Measurements from ENCODE around the gene OLFM2. TPM values are rescaled to one million over a fixed set of nuclear protein-coding genes. Genes with fewer than 3 reads are reported as not detected.
"Not testable (repeated sequence)": the region's sequence is repeated elsewhere in the genome, so short reads cannot be mapped to it uniquely, and the experiment has no call there.

OLFM2 gene
- total RNA-seq, 1 donor from 2014 or later = 18.8 TPM

DNA sequence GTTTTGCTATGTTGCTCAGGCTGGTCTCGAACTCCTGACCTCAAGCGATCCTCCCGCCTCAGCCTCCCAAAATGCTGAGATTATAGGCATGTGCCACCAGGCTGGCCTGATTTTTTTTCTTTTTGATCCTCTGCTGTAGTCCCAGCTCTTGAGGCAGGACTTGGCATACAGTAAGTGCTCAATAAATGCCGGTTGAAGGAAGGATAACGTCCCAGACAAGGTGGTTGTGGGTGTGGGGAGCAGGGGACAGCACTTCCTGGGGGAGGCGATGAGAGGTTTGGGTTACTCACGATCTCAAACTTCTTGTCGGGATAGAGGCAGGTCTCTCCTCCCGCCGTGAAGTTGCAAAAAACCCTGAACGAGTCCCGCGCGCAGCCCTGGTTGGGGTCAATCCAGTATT is 29.7 kb upstream of the OLFM2 start:
- Histone ChIP-seq H3K36me3 (ENCODE audit: control insufficient read depth in 3 of 3, insufficient read depth in 3 of 3, low read length in 3 of 3) (peaks cover 0 to 13% (median 9%) of the 10 kb centered on the region in 3 donors), H3K27me3 (ENCODE audit: control insufficient read depth in 3 of 3, insufficient read depth in 3 of 3, low read length in 3 of 3) (no peaks in the 10 kb centered on the region), H3K4me3 (ENCODE audit: low read length in 3 of 3) (no peak overlapping the region), H3K9ac (ENCODE audit: low read depth in 1 of 3, low read length in 3 of 3) (no peak overlapping the region), H3K4me1 (ENCODE audit: control insufficient read depth in 3 of 3, insufficient read depth in 3 of 3, low read length in 3 of 3) (no peaks in the 10 kb centered on the region), H3K9me3 (ENCODE audit: control insufficient read depth in 3 of 3, low read length in 3 of 3) (no peaks in the 10 kb centered on the region), H3K27ac (ENCODE audit: low read depth, low read length) (no peak overlapping the region)

DNA sequence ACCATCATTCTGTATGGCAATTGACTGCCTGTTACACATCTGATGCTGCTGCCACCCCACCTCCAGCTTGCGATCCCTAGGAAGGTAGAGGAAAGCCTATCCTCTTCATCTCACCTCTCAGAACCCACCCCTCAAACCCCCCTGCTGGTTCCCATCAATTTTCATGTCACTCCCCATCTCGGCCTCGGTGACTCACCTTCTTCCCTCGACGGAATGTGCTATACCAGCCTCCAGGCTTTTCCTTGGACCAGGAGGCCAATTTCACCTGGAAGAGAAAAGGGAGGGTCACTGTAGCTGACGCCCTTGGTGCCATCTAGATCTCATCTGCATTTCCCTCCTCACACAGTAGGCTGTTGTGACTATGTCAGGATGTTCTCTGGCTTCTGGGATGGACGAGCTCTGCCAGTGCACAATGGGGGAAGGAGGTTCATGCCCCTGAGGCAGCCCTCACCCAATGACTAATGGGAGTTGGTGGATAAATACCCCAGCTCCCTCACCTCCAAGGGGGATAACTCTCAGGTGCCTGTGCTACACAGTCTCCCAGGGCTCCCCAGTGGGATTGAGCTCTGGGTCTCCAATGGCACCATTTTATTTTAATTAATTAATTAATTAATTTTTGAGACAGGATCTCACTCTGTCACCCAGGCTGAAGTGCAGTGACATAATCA is 26.4 kb upstream of the OLFM2 start:
- Histone ChIP-seq H3K4me3 (ENCODE audit: low read length in 3 of 3) (no peak overlapping the region), H3K4me1 (ENCODE audit: control insufficient read depth in 3 of 3, insufficient read depth in 3 of 3, low read length in 3 of 3) (no peaks in the 10 kb centered on the region), H3K36me3 (ENCODE audit: control insufficient read depth in 3 of 3, insufficient read depth in 3 of 3, low read length in 3 of 3) (peaks cover 0 to 10% (median 0%) of the 10 kb centered on the region in 3 donors), H3K9me3 (ENCODE audit: control insufficient read depth in 3 of 3, low read length in 3 of 3) (no peaks in the 10 kb centered on the region), H3K27me3 (ENCODE audit: control insufficient read depth in 3 of 3, insufficient read depth in 3 of 3, low read length in 3 of 3) (no peaks in the 10 kb centered on the region), H3K9ac (ENCODE audit: low read depth in 1 of 3, low read length in 3 of 3) (no peak overlapping the region), H3K27ac (ENCODE audit: low read depth, low read length) (no peak overlapping the region)

DNA sequence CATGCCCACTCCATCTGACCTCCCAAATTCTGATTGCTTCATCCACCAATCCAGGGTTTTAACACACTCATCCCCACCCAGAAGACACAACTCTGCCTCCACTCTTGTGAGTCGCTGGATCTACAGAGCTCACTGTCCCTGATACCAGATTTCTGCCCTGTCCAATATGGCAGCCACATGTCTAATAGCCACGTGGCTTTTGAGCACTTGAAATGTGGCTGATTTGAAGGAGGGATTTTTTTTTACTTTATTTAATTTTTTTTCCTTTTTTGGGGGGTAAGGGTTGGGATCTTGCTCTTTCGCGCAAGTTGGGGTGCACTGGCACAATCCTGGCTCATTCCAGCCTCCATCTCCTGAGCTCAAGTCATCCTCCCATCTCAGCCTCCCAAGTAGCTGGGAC is 24.8 kb upstream of the OLFM2 start:
- H3K9ac ChIP-seq (ENCODE audit: low read depth in 1 of 3, low read length in 3 of 3) = no peak overlapping the region
- H3K9me3 ChIP-seq (ENCODE audit: control insufficient read depth in 3 of 3, low read length in 3 of 3) = no peaks in the 10 kb centered on the region
- H3K36me3 ChIP-seq (ENCODE audit: control insufficient read depth in 3 of 3, insufficient read depth in 3 of 3, low read length in 3 of 3) = peaks cover 0 to 10% (median 0%) of the 10 kb centered on the region in 3 donors
- peaks cover 0 to 4% (median 0%) of the 10 kb centered on the region in 3 donors for H3K27me3 ChIP-seq (ENCODE audit: control insufficient read depth in 3 of 3, insufficient read depth in 3 of 3, low read length in 3 of 3)
- no peak overlapping the region for H3K27ac ChIP-seq (ENCODE audit: low read depth, low read length)
- H3K4me3 ChIP-seq (ENCODE audit: low read length in 3 of 3) = no peak overlapping the region
- no peaks in the 10 kb centered on the region for H3K4me1 ChIP-seq (ENCODE audit: control insufficient read depth in 3 of 3, insufficient read depth in 3 of 3, low read length in 3 of 3)

DNA sequence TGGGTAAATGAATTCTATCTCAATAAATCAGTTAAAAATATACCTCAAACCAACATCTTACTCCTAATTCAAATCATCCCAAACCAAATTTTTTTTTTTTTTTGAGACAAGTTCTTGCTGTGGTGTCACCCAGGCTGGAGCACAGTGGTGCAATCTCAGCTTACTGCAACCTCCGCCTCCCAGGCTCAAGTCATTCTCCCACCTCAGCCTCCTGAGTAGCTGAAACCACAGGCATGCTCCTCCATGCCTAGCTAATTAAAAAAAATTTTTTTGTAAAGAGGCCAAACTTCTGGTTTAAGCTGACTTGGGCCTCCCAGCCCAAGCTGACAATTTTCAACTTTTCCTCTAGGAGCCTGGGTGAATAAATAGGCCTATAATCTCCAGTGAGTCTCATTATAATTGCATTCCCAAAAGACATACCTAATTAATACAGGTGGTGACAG is 22.1 kb upstream of the OLFM2 start:
- Histone ChIP-seq H3K36me3 (ENCODE audit: control insufficient read depth in 3 of 3, insufficient read depth in 3 of 3, low read length in 3 of 3) (peaks cover 0 to 10% (median 0%) of the 10 kb centered on the region in 3 donors), H3K27me3 (ENCODE audit: control insufficient read depth in 3 of 3, insufficient read depth in 3 of 3, low read length in 3 of 3) (peaks cover 0 to 4% (median 0%) of the 10 kb centered on the region in 3 donors), H3K4me3 (ENCODE audit: low read length in 3 of 3) (no peak overlapping the region), H3K9me3 (ENCODE audit: control insufficient read depth in 3 of 3, low read length in 3 of 3) (no peaks in the 10 kb centered on the region), H3K27ac (ENCODE audit: low read depth, low read length) (no peak overlapping the region), H3K9ac (ENCODE audit: low read depth in 1 of 3, low read length in 3 of 3) (no peak overlapping the region), H3K4me1 (ENCODE audit: control insufficient read depth in 3 of 3, insufficient read depth in 3 of 3, low read length in 3 of 3) (no peaks in the 10 kb centered on the region)

DNA sequence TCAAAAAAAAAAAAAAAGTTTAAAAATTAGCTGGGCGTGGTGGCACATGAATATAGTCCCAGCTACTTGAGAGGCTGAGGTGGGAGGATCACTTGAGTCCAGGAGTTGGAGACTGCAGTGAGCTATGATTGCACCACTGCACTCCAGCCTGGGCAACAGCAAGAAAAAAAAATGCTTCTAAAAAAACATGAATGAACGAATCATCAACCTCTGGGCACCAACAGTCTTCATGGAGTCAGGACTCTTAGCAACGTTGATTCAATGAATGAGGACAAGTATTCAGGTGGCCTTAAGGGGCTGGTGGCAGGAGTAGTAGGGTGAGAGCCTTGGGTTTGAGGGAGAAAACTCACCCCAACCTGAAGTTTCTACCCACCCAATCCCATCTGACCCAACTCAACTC is 20.6 kb upstream of the OLFM2 start:
- no peak overlapping the region for H3K4me3 ChIP-seq (ENCODE audit: low read length in 3 of 3)
- no peak overlapping the region for H3K27ac ChIP-seq (ENCODE audit: low read depth, low read length)
- H3K4me1 ChIP-seq (ENCODE audit: control insufficient read depth in 3 of 3, insufficient read depth in 3 of 3, low read length in 3 of 3) = no peaks in the 10 kb centered on the region
- H3K9me3 ChIP-seq (ENCODE audit: control insufficient read depth in 3 of 3, low read length in 3 of 3) = no peaks in the 10 kb centered on the region
- H3K9ac ChIP-seq (ENCODE audit: low read depth in 1 of 3, low read length in 3 of 3) = no peak overlapping the region
- peaks cover 0 to 4% (median 0%) of the 10 kb centered on the region in 3 donors for H3K36me3 ChIP-seq (ENCODE audit: control insufficient read depth in 3 of 3, insufficient read depth in 3 of 3, low read length in 3 of 3)
- peaks cover 0 to 4% (median 0%) of the 10 kb centered on the region in 3 donors for H3K27me3 ChIP-seq (ENCODE audit: control insufficient read depth in 3 of 3, insufficient read depth in 3 of 3, low read length in 3 of 3)

DNA sequence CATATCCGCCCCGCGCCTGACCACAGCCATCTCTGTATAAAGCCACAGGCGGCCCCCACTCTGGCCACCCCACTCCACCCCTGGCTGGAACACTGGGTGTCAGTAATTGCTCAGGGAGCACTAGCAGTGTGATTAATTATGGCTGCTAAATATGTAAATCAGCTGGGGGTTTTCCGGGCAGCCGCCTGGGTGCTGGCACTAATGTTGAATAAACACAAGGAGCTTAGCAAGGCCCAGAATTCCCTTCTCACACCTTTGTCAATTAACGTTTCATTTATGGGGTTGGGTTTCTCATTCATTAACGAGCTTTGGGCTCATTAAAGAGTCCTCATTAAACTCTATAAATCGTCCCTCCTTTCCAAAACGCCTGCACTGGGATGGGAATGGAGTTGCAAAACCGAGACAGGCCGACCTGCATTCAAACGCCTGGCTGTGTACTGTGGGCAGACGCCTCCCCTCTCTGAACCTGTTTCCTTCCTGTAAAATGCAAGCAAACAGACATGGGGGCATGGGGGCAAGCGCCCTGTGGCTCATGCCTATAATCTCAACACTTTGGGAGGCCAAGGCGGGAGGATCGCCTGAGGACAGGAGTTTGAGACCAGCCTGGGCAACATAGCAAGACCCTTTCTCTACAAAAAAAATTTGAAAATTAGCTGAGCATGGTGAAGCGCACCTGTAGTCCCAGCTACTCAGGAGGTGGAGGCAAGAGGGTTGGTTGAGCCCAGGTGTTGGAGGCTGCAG is 17.7 kb upstream of the OLFM2 start:
- Histone ChIP-seq H3K27ac (ENCODE audit: low read depth, low read length) (no peak overlapping the region), H3K9ac (ENCODE audit: low read depth in 1 of 3, low read length in 3 of 3) (no peak overlapping the region), H3K27me3 (ENCODE audit: control insufficient read depth in 3 of 3, insufficient read depth in 3 of 3, low read length in 3 of 3) (peaks cover 0 to 4% (median 0%) of the 10 kb centered on the region in 3 donors), H3K9me3 (ENCODE audit: control insufficient read depth in 3 of 3, low read length in 3 of 3) (no peaks in the 10 kb centered on the region), H3K36me3 (ENCODE audit: control insufficient read depth in 3 of 3, insufficient read depth in 3 of 3, low read length in 3 of 3) (no peaks in the 10 kb centered on the region), H3K4me1 (ENCODE audit: control insufficient read depth in 3 of 3, insufficient read depth in 3 of 3, low read length in 3 of 3) (no peaks in the 10 kb centered on the region), H3K4me3 (ENCODE audit: low read length in 3 of 3) (no peak overlapping the region)

DNA sequence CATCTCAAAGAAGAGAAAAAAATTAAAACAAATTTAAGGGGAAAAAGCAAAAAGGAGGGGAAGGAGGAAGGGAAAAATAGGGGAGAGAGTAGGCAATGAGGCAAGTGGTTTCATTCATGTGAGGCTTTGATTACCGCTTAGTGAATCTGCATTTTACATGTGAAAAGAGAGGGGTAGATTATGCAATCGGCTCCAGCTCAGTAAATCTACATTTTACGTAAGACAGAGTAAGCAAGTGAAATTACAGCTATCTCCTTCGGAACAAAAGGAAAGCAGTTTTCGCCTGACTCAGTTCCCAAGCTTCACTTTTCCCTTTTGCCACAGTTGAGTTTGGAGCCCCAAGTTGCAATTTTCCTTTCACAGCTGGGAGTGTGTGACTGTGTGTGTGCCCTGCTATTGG is 16.0 kb upstream of the OLFM2 start:
- no peaks in the 10 kb centered on the region for H3K36me3 ChIP-seq (ENCODE audit: control insufficient read depth in 3 of 3, insufficient read depth in 3 of 3, low read length in 3 of 3)
- H3K27ac ChIP-seq (ENCODE audit: low read depth, low read length) = no peak overlapping the region
- H3K9me3 ChIP-seq (ENCODE audit: control insufficient read depth in 3 of 3, low read length in 3 of 3) = no peaks in the 10 kb centered on the region
- no peak overlapping the region for H3K9ac ChIP-seq (ENCODE audit: low read depth in 1 of 3, low read length in 3 of 3)
- H3K27me3 ChIP-seq (ENCODE audit: control insufficient read depth in 3 of 3, insufficient read depth in 3 of 3, low read length in 3 of 3) = peaks cover 0 to 3% (median 0%) of the 10 kb centered on the region in 3 donors
- H3K4me1 ChIP-seq (ENCODE audit: control insufficient read depth in 3 of 3, insufficient read depth in 3 of 3, low read length in 3 of 3) = peaks cover 0 to 1% (median 0%) of the 10 kb centered on the region in 3 donors
- H3K4me3 ChIP-seq (ENCODE audit: low read length in 3 of 3) = no peak overlapping the region

DNA sequence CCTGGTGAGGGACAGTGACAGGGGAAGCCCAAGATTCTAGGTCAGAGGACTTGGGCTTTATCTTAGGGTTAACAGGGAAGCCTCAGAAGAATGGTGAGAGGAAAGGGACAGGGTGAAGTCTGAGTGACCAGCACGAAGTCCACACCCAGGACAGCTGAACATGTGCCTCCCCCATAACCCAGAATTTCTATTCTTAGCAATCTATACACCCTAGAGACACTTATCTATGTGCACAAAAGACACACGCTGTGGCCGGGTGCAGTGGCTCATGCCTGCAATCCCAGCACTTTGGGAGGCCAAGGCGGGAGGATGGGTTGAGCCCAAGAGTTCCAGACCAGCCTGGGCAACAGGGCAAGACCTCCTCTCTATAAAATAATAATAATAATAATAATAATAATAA is 11.1 kb upstream of the OLFM2 start:
- Histone ChIP-seq H3K27me3 (ENCODE audit: control insufficient read depth in 3 of 3, insufficient read depth in 3 of 3, low read length in 3 of 3) (no peaks in the 10 kb centered on the region), H3K36me3 (ENCODE audit: control insufficient read depth in 3 of 3, insufficient read depth in 3 of 3, low read length in 3 of 3) (no peaks in the 10 kb centered on the region), H3K4me3 (ENCODE audit: low read length in 3 of 3) (no peak overlapping the region), H3K9ac (ENCODE audit: low read depth in 1 of 3, low read length in 3 of 3) (no peak overlapping the region), H3K9me3 (ENCODE audit: control insufficient read depth in 3 of 3, low read length in 3 of 3) (peaks cover 0 to under 1% (median 0%) of the 10 kb centered on the region in 3 donors), H3K4me1 (ENCODE audit: control insufficient read depth in 3 of 3, insufficient read depth in 3 of 3, low read length in 3 of 3) (peaks cover 4 to 9% (median 6%) of the 10 kb centered on the region in 3 donors), H3K27ac (ENCODE audit: low read depth, low read length) (no peak overlapping the region)

DNA sequence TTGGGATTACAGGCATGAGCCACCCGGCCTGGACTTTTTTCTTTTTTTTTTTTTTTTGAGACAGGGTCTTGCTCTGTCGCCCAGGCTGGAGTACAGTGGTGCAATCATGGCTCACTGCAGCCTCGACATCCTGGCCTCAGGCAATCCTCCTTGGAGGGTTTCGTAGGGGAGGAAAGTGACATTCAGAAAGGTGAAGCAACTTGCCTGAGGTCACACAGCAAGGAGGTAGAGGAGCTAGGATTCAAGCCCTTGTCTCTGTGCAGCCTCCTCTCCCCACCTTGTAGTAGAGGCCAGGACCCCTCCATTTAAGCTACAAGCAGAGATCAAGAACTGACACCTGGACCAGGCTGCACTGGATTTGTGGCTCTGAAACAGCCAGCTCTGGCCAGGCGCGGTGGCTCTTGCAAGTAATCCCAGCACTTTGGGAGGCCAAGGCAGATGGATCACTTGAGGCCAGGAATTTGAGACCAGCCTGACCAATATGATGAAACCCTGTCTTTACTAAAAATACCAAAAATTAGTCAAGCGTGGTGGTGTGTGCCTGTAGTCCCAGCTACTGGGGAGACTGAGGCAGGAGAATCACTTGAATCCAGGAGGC is 10.3 kb upstream of the OLFM2 start:
- H3K36me3 ChIP-seq (ENCODE audit: control insufficient read depth in 3 of 3, insufficient read depth in 3 of 3, low read length in 3 of 3); H3K9me3 ChIP-seq (ENCODE audit: control insufficient read depth in 3 of 3, low read length in 3 of 3); H3K27me3 ChIP-seq (ENCODE audit: control insufficient read depth in 3 of 3, insufficient read depth in 3 of 3, low read length in 3 of 3); H3K4me1 ChIP-seq (ENCODE audit: control insufficient read depth in 3 of 3, insufficient read depth in 3 of 3, low read length in 3 of 3); H3K4me3 ChIP-seq (ENCODE audit: low read length in 3 of 3); H3K27ac ChIP-seq (ENCODE audit: low read depth, low read length); H3K9ac ChIP-seq (ENCODE audit: low read depth in 1 of 3, low read length in 3 of 3): not testable (repeated sequence)

Data from skeletal muscle tissue (tissue), 4 donors.